ENCODE results near the gene UNK. TPM values are rescaled to one million over a fixed set of nuclear protein-coding genes. Genes with fewer than 3 reads are reported as not detected.
"Not testable (repeated sequence)": the region's sequence is repeated elsewhere in the genome, so short reads cannot be mapped to it uniquely, and the experiment has no call there.

The UNK gene
- total RNA-seq, 1 donor from 2014 or later, result 16.9 TPM

DNA sequence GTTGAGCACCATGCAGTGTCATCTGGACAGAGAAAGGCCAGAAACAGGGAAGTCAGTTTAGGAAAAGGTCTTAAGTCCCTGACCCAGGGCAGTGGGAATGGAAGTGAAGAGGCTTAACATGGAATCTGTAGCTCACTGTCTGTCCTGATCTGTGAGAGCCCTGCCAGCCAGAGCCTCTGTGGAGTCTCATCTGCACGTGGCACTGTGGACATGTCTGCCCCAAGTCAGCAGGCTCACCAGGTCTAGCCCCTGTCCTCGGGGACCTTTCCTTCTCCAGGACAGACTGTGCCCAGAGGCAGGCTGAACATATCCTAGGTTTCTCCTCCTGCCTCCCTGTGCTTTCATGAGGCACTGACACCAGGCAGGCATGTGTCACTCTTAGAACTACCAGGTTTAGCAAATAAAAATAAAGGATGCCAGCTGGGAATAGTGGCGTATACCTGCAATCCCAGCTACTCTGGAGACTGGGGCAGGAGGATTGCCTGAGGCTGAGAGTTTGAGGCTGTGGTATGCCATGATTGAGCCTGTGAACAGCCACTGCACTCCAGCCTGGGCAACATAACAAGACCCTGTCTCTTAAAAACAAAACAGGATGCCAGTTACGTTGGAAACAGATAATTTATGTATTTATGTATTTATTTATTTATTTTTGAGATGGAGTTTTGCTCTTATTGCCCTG is 22.4 kb downstream of the UNK start:
- no peak for DNase-seq

DNA sequence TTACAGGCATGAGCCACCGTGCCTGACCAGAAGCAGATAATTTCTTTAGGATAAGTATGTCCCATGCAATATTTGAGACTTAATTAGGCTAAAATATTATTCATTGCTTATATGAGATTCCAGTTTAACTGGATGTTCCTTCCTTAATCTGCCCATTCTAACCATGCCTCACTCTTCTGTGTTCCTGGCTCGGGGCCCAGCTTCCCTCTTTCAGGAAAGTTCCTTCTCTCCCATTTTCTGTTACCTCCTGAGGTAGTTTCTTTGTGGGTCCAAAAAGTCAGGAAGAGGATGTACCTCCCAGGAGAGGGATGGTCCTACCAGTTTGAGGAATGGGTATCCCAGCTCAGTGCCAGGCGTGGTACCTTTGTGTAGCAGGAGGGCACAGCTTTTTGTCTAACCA is 23.3 kb downstream of the UNK start:
- DNase-seq, result no peak

- no peak for DNase-seq
These were observed 23.9 kb downstream of the UNK start for GRCh38 chr17:75808549-75808904.

GRCh38 chr17:75808905-75809621 is 24.5 kb downstream of the UNK start:
- no peak for DNase-seq

- no peak for DNase-seq
These were observed 25.1 kb downstream of the UNK start for GRCh38 chr17:75809631-75810111.

- DNase-seq, result no peak
These were observed 25.6 kb downstream of the UNK start for GRCh38 chr17:75810216-75810615.

DNA sequence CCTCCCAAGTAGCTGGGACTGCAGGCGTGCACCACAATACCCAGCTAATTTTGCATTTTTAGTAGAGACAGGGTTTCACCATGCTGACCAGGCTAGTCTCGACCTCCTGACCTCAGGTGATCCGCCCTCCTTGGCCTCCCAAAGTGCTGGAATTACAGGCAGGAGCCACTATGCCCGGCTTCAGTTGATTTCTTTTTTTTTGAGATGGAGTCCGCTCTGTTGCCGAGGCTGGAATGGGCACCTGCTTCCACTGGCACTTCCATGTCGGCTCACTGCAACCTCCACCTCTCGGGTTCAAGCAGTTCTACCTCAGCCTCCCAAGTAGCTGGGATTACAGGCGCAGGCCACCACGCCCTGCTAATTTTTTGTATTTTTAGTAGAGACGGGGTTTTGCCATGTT is 26.1 kb downstream of the UNK start:
- DNase-seq, result not testable (repeated sequence)

GRCh38 chr17:75811174-75811573 is 26.6 kb downstream of the UNK start:
- DNase-seq, result no peak

DNA sequence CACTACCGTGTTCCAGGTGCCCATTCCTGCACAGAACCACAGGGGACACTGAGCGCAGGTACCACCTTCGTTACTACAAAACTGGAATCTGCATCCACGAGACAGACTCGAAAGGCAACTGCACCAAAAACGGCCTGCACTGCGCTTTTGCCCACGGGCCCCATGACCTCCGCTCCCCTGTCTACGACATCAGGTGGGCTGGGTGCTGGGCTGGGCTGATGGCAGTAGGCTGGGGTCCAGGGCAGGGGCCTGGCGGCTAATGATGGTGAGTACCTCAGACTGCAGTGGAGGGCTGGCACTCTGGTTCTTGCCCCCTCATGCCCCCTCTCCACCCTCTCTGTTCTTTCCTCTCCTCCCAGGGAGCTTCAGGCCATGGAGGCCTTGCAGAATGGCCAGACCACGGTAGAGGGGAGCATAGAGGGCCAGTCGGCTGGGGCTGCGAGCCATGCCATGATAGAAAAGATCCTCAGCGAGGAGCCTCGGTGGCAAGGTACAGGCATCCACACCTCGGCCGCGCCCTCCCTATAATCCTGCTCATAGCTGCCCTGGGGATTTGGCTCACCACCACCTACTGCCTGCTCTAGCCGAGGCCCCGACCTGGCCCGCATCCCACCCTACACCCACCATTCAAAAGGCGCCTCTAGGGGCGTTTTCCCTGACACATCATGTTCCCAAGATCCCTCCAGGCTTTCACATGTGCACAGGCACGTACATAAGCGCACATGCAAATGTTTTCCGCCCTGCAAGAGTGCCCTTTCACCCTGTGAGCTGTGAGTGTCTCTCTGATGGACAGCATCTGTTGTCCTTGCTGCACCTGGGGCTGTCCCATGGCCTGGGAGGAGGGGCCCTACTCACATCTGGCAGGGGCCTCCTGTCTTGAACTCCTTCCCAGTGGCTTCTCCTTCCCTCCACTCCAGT is 27.7 kb downstream of the UNK start:
- no peak for DNase-seq

DNA sequence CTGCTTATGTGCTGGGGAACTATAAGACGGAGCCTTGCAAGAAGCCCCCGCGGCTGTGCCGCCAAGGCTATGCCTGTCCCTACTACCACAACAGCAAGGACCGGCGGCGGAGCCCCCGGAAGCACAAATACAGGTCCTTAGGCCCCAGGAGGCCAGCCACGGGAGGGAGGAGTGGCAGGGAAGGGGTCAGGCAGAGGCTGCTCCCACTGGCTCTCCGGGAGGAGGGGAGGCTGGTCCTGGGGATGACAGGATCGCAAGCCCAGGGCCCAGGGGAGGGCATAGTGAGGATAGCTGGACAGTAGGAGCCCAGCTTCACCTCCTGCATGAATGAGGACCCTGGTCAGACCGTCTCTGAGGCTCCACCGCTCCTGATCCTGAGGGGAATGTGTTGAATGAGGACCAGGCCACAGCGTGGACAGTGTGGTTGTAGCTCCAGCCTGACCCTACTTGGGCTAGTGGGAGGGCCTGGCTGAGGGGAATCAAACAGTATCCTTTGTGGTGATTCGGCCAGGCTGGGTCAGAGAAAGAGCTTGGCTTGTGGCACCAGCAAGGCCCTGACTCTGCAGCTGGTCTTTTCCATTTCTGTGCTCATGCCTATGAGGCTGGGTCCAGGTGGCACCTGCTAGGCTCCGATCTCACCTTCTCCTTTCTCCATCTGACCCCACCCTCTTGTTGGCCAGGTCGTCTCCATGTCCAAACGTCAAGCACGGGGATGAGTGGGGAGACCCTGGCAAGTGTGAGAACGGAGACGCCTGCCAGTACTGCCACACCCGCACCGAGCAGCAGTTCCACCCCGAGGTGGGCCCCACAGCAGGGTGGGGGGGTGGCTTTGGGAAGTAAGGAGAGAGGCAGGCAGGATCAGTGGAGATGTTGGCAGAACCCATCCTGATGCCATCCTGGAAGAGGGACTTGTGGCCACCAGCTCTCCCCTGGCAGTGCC is 28.7 kb downstream of the UNK start:
- no peak for DNase-seq

DNA sequence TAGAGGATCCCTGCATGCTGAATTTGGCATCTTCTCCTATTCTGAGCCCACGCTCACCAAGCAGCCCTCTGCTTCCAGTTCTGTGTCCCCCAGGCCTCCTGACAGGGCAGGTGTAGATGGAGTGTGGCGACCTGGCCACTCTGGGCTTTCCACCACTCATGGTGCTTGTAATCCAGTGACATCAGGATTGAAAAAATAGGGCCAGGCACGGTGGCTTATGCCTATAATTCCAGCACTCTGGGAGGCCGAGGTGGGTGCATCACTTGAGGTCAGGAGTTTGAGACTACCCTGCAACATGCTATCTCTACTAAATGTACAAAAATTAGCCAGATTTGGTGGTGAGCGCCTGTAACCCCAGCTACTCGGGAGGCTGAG is 29.4 kb downstream of the UNK start:
- DNase-seq, result no peak

GRCh38 chr17:75814900-75815373 is 30.3 kb downstream of the UNK start:
- no peak for DNase-seq

GRCh38 chr17:75815399-75815798 is 30.8 kb downstream of the UNK start:
- no peak for DNase-seq

GRCh38 chr17:75816693-75817092 is 32.1 kb downstream of the UNK start:
- no peak for DNase-seq

- DNase-seq, result no peak
These were observed 33.0 kb downstream of the UNK start for GRCh38 chr17:75817571-75817970.

- no peak for DNase-seq
These were observed 33.8 kb downstream of the UNK start for GRCh38 chr17:75818326-75818885.

- no peak for DNase-seq
These were observed 34.5 kb downstream of the UNK start for GRCh38 chr17:75819116-75819515.

- no peak for DNase-seq
These were observed 35.1 kb downstream of the UNK start for GRCh38 chr17:75819678-75820077.

DNA sequence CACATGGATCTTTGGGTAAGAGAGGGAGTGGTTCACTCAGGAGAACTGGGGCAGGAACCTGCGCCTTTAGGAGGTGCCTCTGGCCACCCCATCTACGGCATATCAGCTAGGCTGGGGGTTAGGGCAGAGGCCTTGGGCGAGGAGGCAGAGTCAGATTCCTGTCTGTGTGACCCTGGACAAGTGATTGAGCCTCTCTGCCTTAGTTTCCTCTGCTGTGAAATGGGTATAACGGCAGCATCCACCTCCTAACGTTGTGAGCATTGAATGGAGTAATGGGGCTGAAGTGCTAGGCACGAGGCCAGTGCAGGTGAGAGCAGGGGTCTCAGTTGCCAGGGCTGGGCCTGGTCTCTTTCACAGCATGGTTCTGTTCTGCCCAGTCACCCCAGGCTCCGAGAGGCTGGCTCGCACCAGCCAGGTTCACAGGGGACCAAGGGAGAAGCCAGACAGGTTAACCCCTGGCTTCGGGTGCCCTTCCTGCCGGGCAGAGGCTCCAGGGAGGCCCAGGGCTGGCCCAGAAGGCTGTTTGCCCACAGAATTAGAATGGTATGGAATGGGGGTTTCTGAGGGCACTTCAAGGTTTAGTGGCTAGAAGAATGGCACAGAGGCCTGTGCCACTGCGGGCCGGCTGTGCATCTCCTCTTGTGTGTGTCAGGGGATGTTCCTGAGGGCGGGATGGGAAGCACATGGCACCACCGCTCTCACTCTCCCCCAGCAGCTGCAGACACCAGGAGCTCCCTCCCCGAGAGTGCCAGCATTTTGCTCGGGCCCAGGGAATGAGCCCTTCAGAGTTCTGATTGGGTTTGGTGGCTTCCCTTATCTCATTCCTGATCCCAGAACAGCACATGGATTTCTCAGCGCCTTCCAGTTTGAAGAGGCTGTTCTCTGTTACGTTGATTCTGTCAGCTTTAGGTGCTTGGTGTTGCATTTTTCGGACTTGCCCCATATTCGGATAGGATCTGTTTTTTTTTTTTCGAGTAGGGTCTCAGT is 35.8 kb downstream of the UNK start:
- DNase-seq, result no peak

DNA sequence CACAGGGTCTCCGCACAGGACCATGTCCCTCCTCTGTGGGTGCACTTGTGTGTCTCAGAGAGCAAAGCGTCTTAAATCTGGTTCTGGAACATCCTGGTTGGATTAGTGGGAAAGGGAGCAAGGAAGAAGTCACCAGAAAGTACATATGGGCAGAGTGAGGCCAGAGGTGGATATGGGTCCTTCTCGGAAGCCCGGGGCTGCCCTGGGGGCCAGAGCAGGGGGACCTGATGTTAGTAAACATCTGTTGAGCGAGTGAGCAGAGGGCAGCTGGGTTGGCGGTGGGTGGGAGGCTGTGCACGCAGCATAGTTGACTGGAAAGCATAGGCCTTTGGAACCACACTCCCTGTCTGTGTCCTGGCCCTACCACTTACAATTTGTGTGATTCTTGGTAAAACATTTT is 36.9 kb downstream of the UNK start:
- no peak for DNase-seq
